Kidney tubule cell (primary cell): ENCODE results near the gene LGI4.
A peak's percentile ranks its signal among the peaks of the same experiment; 100 is the strongest.

Source experiments
- DNase-seq: peaks from one replicate; pipeline ENCODE4 v3.0.0-alpha.2; 2018; ENCODE audit warnings: low spot score

The LGI4 gene

GRCh38 chr19:35134601-35135242 is at the start of gene LGI4:
LGI4 (minus strand) TSS chr19:35135059; CDS start chr19:35134680, 379 bp downstream.
- no peak for DNase-seq

DNA sequence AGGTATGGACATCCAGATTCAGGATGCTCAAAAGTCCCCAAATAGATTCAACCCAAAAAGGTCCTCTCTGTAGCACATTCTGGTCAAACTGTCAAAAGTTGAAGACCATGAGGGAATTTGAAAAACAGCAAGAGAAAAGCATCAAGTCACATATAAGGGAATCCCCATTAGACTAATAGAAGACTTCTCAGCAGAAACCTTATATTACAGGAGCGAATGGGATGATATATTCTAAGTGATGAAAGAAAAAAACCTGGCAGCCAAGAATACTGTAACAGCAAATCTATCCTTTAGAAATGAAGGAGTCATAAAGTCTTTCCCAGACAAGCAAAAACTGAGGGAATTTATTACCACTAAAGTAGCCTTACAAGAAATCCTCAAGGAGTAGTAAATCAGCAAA is 49.4 kb upstream of the LGI4 start:
- DNase-seq = no peak

DNA sequence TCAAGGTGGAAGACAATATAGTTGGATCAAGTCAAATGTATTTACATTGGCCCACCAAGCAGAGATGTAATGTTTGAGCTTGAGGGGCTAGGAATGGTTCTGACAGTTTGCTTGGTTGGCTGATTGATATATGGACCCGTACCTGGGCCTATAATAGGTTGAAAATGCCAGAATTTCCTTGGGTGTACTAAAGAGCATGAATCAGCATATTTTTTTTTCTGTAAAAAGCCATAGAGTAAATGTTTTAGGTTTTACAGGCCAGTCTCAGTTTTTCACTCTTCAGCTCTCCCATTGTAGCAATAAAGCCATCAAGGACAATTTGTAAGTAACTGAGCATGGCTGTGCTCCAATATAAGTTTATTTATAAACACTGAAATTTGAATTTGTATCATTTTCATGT is 46.5 kb upstream of the LGI4 start:
- no peak for DNase-seq

GRCh38 chr19:35179830-35180229 is 45.0 kb upstream of the LGI4 start:
- DNase-seq = no peak

GRCh38 chr19:35178701-35179100 is 43.8 kb upstream of the LGI4 start:
- no peak for DNase-seq

- DNase-seq = no peak
Observed at GRCh38 chr19:35177377-35178274, 42.8 kb upstream of the LGI4 start.

GRCh38 chr19:35176181-35176570 is 41.3 kb upstream of the LGI4 start:
- no peak for DNase-seq

- no peak for DNase-seq
Observed at GRCh38 chr19:35174226-35174625, 39.4 kb upstream of the LGI4 start.

- DNase-seq = no peak
Observed at GRCh38 chr19:35171730-35172129, 36.9 kb upstream of the LGI4 start.

- DNase-seq = no peak
Observed at GRCh38 chr19:35170359-35171061, 35.7 kb upstream of the LGI4 start.

- no peak for DNase-seq
Observed at GRCh38 chr19:35169221-35169995, 34.5 kb upstream of the LGI4 start.

GRCh38 chr19:35168196-35168595 is 33.3 kb upstream of the LGI4 start:
- peak; percentile 58 for DNase-seq

DNA sequence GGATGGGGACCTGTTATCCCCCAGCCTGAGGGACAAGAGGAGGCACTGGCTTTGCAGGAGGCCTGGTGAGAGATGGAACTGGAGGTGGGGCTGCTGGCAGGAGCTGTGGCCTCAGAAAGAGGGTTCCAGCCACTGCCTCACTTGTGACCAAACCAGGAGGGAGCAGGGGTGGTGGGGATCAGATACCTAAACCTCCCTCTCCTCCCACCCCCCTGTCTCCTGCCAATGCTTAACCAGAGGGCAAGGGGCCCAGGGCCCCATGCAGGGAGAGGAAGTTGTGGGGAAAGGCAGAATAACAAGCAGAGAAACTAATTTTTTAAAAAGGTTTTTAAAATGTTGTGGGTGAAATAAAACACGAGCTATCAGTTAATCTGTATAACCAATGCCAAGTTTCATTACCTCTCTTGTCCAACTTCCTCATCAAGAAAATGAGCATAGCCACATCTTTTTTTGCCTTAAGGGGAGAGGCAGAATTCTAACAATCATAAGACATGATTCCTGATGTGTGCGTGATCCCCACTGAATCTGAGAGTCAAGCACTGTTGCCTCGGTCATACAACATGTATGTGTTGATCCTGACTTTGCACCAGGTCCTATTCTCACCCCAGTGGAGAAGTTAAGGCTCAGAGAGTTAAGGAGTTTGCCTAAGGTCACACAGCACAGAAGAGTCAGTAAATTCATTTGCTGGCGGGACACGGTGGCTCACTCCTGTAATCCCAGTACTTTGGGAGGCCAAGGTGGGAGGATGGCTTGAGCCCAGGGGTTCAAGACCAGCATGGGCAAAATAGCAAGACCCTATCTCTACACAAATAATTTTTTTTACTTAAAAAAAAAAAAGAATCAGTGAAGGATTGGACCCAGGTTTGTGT is 32.6 kb upstream of the LGI4 start:
- no peak for DNase-seq

DNA sequence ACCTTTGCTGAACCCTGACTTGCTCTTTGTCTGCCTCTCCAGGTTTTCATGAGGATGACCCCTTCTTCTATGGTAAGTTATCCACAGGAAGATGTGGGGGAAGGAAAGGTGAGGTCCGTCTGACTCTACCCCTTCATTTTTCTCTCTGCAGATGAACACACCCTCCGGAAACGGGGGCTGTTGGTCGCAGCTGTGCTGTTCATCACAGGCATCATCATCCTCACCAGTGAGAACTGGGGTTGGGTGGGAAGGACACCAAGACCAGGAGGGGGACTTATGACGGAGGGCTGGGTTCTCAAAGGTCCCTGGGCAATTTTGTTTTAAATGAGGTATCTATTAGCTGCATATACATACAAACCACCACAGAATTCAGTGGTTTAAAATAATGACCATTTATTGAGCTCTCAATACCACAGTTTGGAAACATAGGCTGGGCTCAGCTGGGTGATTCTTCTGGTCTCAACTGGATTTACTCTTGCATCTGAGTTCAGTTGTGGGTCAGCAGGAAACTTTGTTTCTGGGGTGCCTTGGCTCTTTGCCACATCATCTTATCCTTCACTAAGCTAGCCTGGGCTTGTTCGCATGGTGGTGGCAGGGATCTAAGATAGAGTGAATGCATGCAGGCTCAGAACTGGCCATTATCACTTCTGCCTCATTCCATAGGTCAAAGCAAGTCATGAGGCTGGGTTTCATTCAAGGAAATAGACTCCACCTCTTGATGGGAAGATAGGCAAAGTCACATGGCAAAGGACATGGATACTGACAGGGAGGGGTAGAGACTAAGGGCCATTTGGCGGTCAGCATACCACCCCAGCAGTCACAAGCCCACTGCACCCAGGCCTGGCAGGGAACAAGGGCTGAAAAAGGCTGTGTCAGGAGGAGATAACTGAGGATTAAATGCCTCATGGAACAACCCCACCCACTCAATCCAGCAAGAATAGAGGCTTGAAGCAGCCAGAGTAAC is 31.5 kb upstream of the LGI4 start:
- no peak for DNase-seq

DNA sequence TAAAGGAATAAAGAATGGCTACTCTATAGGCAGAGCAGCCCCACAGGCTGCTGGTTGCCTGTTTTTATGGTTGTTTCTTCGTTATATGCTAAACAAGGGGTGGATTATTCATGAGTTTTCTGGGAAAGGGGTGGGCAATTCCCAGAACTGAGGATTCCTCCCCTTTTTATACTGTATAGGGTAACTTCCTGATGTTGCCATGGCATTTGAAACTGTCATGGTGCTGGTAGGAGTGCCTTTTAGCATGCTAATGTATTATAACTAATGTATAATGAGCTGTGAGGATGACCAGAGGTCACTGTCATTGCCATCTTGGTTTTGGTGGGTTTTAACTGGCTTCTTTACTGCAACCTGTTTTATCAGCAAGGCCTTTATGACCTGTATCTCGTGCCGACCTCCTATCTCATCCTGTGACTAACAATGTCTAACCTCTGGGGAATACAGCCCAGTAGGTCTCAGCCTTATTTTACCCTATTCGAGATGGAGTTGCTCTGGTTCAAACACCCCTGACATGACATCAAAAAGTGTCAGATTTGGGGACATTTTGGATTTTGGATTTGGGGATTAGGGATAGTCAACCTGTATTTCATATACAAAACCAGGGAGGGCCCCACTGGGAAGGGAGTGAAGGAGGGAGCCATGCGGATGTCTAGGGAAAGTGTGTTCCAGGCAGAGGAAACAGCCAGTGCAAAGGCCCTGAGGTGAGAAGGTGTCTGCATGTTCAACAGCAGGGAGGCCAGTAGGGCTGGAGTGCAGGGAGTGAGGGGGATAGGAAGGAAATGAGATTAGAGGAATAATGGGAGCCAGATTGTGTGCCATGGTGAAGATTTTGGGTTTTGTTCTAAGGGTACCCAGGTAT is 30.6 kb upstream of the LGI4 start:
- no peak for DNase-seq

GRCh38 chr19:35164418-35164817 is 29.6 kb upstream of the LGI4 start:
- peak; percentile 83 for DNase-seq

DNA sequence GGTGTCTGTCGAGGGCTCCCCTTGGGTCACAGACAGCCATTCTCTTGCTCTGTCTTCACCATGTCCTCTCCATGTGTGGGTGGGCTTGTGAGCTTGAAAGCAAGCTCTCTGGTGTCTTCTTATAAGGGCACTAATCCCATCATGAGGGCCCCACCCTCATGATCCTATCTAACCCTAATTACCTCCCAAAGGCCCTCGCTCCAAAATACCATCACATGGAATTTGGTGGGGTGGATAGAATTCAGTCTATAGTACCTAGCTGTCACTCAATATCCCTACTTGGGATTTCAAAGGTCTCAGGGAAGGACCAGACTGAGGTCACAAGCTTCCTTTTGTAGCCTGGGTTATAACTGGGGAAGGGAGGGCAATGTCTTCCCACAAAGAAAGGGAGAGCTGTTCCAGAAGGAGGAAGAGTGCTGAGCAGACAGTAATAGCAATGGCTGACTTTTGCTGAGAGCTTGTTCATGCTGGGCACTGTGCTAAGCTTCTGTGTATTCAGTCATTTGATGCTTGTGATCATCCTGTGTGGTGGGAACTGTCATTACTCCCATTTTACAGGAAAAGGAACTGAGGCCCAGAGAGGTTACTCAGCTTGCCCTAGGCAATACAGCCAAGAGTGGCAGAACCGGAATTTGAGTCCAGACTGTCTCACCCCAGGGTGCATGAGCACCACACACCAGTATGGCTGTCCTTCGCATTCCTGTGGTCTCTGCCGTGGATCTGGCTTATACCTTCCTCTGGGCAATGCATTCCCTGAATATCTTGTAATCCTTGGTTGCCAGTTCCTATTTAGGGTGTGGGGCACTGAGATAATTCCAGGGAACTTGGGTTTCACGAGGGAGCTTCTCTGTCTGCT is 27.8 kb upstream of the LGI4 start:
- peak; percentile 66 for DNase-seq

GRCh38 chr19:35161434-35161743 is 26.5 kb upstream of the LGI4 start:
- no peak for DNase-seq
